ENCODE measurements around the gene SEMA3A. TPM values are rescaled to one million over a fixed set of nuclear protein-coding genes. Genes with fewer than 3 reads are reported as not detected.

The SEMA3A gene
- total and polyA plus RNA-seq, 9 donors: 0.76 to 23.0 (median 2.2) TPM

DNA sequence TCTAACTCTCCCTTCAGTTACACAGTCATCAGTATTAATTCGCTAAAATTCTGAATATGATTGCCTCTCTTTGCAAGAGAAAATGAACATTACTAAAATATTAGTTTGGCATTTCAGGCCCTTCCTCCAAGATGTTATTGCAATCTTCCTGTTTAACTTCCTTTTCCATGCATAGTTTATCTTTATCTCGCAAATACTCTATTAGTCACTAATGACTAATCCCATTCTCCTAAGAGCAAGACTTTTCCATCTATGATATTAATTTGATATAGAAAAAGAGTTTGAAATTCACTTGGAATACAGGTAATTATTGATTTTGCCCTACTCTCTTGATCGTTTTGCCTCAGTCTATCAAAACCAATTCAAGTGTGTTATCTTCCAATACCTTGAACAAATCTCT is 41.8 kb upstream of the SEMA3A start:
- intact Hi-C loops (cut with DNase I): no loop called here
- TF ChIP-seq EP300 (IDR thresholded peaks at IDR 0.05): no peak
- TF ChIP-seq POLR2A (IDR thresholded peaks at IDR 0.05): no peak
- TF ChIP-seq, protein P1, sequence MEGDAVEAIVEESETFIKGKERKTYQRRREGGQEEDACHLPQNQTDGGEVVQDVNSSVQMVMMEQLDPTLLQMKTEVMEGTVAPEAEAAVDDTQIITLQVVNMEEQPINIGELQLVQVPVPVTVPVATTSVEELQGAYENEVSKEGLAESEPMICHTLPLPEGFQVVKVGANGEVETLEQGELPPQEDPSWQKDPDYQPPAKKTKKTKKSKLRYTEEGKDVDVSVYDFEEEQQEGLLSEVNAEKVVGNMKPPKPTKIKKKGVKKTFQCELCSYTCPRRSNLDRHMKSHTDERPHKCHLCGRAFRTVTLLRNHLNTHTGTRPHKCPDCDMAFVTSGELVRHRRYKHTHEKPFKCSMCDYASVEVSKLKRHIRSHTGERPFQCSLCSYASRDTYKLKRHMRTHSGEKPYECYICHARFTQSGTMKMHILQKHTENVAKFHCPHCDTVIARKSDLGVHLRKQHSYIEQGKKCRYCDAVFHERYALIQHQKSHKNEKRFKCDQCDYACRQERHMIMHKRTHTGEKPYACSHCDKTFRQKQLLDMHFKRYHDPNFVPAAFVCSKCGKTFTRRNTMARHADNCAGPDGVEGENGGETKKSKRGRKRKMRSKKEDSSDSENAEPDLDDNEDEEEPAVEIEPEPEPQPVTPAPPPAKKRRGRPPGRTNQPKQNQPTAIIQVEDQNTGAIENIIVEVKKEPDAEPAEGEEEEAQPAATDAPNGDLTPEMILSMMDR (IDR thresholded peaks at IDR 0.05): no peak
- Histone ChIP-seq H3K27me3 (no peaks in the 10 kb centered on the region), H3K4me1 (ENCODE audit: insufficient read depth) (no peaks in the 10 kb centered on the region), H3K36me3 (no peaks in the 10 kb centered on the region), H3K27ac (no peak overlapping the region), H3K4me3 (no peak overlapping the region), H3K9me3 (no peaks in the 10 kb centered on the region)
- DNase-seq: no peak
- 78 to 84% (median 81%) methylated on average over 3 of the region's 3 CpGs for WGBS, 3 donors

DNA sequence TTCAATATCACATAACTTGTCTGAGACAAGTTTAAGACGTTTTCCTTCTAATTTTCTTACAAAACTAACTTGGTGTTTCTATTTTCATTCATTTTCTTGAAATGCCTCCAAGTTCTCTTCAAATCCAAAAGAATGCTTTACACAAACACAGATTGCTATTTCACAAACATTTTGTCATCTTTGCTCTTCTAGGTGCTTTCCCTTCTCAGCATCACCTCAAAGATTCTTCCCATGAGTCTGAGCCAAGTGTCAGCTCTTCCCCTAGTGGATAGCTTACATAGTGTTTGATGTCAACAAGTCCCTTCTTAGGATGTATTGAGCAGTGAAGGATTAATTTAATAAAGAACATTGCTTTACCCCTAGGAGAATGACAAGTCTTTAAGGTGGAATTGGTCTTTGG is 38.1 kb upstream of the SEMA3A start:
- no peaks in the 10 kb centered on the region for H3K4me1 ChIP-seq (ENCODE audit: insufficient read depth)
- no peak for TF ChIP-seq POLR2A (IDR thresholded peaks at IDR 0.05)
- TF ChIP-seq, protein P1 (IDR thresholded peaks at IDR 0.05): no peak
- no peak for TF ChIP-seq EP300 (IDR thresholded peaks at IDR 0.05)
- no peak overlapping the region for H3K27ac ChIP-seq
- no peaks in the 10 kb centered on the region for H3K9me3 ChIP-seq
- H3K4me3 ChIP-seq: no peak overlapping the region
- WGBS, 3 donors: 5 to 12% (median 5%) methylated on average over 1 of the region's 1 CpG
- no peak for DNase-seq
- intact Hi-C loops (cut with DNase I): no loop called here
- no peaks in the 10 kb centered on the region for H3K36me3 ChIP-seq
- H3K27me3 ChIP-seq: no peaks in the 10 kb centered on the region

DNA sequence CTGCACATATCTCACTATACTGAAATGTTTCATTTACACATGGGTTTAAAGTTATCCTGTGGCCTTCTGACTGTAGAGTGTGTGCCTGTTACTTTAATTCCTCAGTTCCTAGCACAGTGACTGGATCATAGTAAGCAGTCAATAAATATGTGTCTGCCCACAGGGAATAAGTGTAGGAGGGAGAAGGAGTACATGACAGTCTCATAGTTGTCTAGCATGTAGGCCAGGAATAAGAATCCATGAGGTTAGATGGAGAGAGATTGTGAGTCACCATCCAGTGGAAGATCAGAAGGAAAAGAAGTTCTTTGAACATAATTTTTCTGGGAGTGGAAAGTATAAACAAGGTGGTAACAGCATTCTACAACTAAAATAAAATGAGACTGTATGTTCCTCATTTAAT is 36.6 kb upstream of the SEMA3A start:
- Histone ChIP-seq H3K4me1 (ENCODE audit: insufficient read depth) (no peaks in the 10 kb centered on the region), H3K27ac (no peak overlapping the region), H3K36me3 (no peaks in the 10 kb centered on the region), H3K27me3 (no peaks in the 10 kb centered on the region), H3K4me3 (no peak overlapping the region), H3K9me3 (no peaks in the 10 kb centered on the region)
- TF ChIP-seq EP300 (IDR thresholded peaks at IDR 0.05): no peak
- TF ChIP-seq, protein P1 (IDR thresholded peaks at IDR 0.05): no peak
- no peak for TF ChIP-seq POLR2A (IDR thresholded peaks at IDR 0.05)
- no peak for DNase-seq
- intact Hi-C loops (cut with DNase I): no loop called here

DNA sequence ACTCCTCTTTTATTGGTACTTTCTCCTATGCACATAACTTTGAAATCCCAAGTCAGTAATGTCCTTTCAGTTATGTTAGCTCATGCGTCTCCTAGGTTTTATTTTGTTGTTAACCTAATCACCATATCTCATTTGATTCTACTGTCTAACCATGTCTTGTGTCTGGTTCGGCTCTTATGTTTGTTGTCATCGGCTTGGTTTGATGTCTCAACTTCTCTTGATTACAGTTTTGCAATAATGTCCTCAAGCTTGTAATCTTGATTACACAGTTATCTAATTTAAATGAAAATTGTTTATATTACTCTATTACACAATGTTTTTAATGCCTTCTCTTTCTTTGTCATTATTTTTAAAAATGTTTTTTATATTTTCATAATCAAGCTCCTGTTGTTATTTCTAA is 35.9 kb upstream of the SEMA3A start:
- Histone ChIP-seq H3K27ac (no peak overlapping the region), H3K4me1 (ENCODE audit: insufficient read depth) (no peaks in the 10 kb centered on the region), H3K36me3 (no peaks in the 10 kb centered on the region), H3K27me3 (no peaks in the 10 kb centered on the region), H3K9me3 (no peaks in the 10 kb centered on the region), H3K4me3 (no peak overlapping the region)
- no peak for DNase-seq
- 53 to 81% (median 73%) methylated on average over 3 of the region's 3 CpGs for WGBS, 3 donors
- intact Hi-C loops (cut with DNase I): no loop called here
- no peak for TF ChIP-seq POLR2A (IDR thresholded peaks at IDR 0.05)
- TF ChIP-seq, protein P1 (IDR thresholded peaks at IDR 0.05): no peak

DNA sequence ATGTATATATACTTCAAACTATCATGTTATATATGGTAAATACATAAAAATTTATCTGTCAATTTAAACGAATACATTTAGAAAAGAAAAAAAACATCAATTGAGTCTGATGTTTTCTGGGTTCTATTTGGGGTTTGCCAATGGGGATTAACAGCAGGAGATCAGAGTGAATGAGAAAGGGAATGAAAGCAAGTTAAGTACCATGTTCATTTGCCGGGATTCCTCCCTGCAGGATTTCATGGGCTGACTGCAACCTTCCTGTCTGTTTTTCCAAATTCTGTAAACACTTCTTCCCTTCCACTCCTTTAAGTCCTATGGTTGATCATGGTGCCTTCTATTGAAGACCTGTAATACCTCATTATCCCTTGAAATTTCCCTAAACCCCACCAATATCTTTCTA is 33.9 kb upstream of the SEMA3A start:
- no peaks in the 10 kb centered on the region for H3K9me3 ChIP-seq
- WGBS, 3 donors: 64 to 74% (median 68%) methylated on average over 2 of the region's 2 CpGs
- H3K27ac ChIP-seq: no peak overlapping the region
- no peaks in the 10 kb centered on the region for H3K4me1 ChIP-seq (ENCODE audit: insufficient read depth)
- no peak for TF ChIP-seq EP300 (IDR thresholded peaks at IDR 0.05)
- TF ChIP-seq, protein P1 (IDR thresholded peaks at IDR 0.05): no peak
- TF ChIP-seq POLR2A (IDR thresholded peaks at IDR 0.05): no peak
- no peak for DNase-seq
- no peaks in the 10 kb centered on the region for H3K27me3 ChIP-seq
- intact Hi-C loops (cut with DNase I): no loop called here
- no peaks in the 10 kb centered on the region for H3K36me3 ChIP-seq
- H3K4me3 ChIP-seq: no peak overlapping the region

Data from ovary (tissue), 9 donors.